Large intestine (tissue), 3 donors: ENCODE data around the gene SEL1L2. TPM values are rescaled to one million over a fixed set of nuclear protein-coding genes. Genes with fewer than 3 reads are reported as not detected.
"Not testable (repeated sequence)": the region's sequence is repeated elsewhere in the genome, so short reads cannot be mapped to it uniquely, and the experiment has no call there.

Experiments used
- DNase-seq, 2 donors: peaks; one replicate each; pipeline versions ENCODE4 v3.0.0 to v3.0.0-alpha.2; 2013
- H3K27ac ChIP-seq: one replicate; pipeline ENCODE4 v1.5.1; 2013; ENCODE audit warnings: low read length
- H3K27me3 ChIP-seq: 2 replicates; pipeline ENCODE4 v1.6.1; 2013; ENCODE audit warnings: low read length; ENCODE audit not compliant: control insufficient read depth, insufficient read depth
- H3K36me3 ChIP-seq: 2 replicates; pipeline ENCODE4 v1.6.1; 2013; ENCODE audit warnings: low read length; ENCODE audit not compliant: control insufficient read depth, insufficient read depth
- H3K4me1 ChIP-seq: one replicate; pipeline ENCODE4 v1.6.1; 2013; ENCODE audit warnings: low read length; ENCODE audit not compliant: control insufficient read depth, insufficient read depth
- H3K4me3 ChIP-seq: one replicate; pipeline ENCODE4 v1.5.1; 2013; ENCODE audit warnings: low read length
- H3K9me3 ChIP-seq: one replicate; pipeline ENCODE4 v1.6.1; 2013; ENCODE audit warnings: mild to moderate bottlenecking, low read depth, low read length, moderate library complexity; ENCODE audit not compliant: control insufficient read depth
- WGBS: methylation state at CpG from one replicate; pipeline ENCODE4 v1.1.5; 2013; ENCODE audit warnings: low lambda C conversion rate; ENCODE audit not compliant: insufficient coverage; 5-methylcytosine and 5-hydroxymethylcytosine counted together
- polyA plus RNA-seq: library from polyadenylated mRNA; unstranded; fragments of 120-200 nt; gene quantifications from one replicate; pipeline ENCODE4 v1.2.1, GENCODE V29; 2013

Gene SEL1L2
- polyA plus RNA-seq, 1 donor = not detected

GRCh38 chr20:13995086-13995665 is 4.8 kb upstream of the SEL1L2 start, which contains the start of gene MACROD2:
Gene MACROD2, plus strand, starts transcription at chr20:13995516.
- no peaks in the 10 kb centered on the region for H3K36me3 ChIP-seq
- no peaks in the 10 kb centered on the region for H3K4me1 ChIP-seq
- H3K27ac ChIP-seq = peak within 1 kb of the TSS; percentile 63
- peaks cover 9% of the 10 kb centered on the region for H3K9me3 ChIP-seq
- peak; percentile 95 to 98 for DNase-seq
- peak within 1 kb of the TSS; percentile 57 for H3K4me3 ChIP-seq
- no peaks in the 10 kb centered on the region for H3K27me3 ChIP-seq
- no CpG with 5 or more reads among the region's 61 CpGs for WGBS

GRCh38 chr20:13991955-13992354 is 1.5 kb upstream of the SEL1L2 start:
- H3K9me3 ChIP-seq, DNase-seq, H3K4me1 ChIP-seq, H3K36me3 ChIP-seq, H3K27me3 ChIP-seq, H3K4me3 ChIP-seq, H3K27ac ChIP-seq: not testable (repeated sequence)
- no CpG with 5 or more reads among the region's 5 CpGs for WGBS

- Histone ChIP-seq H3K4me3 (no peak overlapping the region), H3K27ac (no peak overlapping the region), H3K9me3 (peaks cover 9% of the 10 kb centered on the region), H3K4me1 (no peaks in the 10 kb centered on the region), H3K36me3 (no peaks in the 10 kb centered on the region), H3K27me3 (no peaks in the 10 kb centered on the region)
- no peak for DNase-seq
- 83% methylated on average over 1 of the region's 1 CpG for WGBS
Observed at GRCh38 chr20:13991311-13991710, 897 bp upstream of the SEL1L2 start.

GRCh38 chr20:13984211-13984610 is 6.2 kb downstream of the SEL1L2 start:
- WGBS = 89% methylated on average over 1 of the region's 4 CpGs
- no peaks in the 10 kb centered on the region for H3K9me3 ChIP-seq
- H3K4me3 ChIP-seq = no peak overlapping the region
- no peaks in the 10 kb centered on the region for H3K4me1 ChIP-seq
- H3K27me3 ChIP-seq = no peaks in the 10 kb centered on the region
- DNase-seq = no peak
- no peaks in the 10 kb centered on the region for H3K36me3 ChIP-seq
- no peak overlapping the region for H3K27ac ChIP-seq

GRCh38 chr20:13960525-13960924 is 29.9 kb downstream of the SEL1L2 start:
- Histone ChIP-seq H3K9me3 (no peaks in the 10 kb centered on the region), H3K4me1 (no peaks in the 10 kb centered on the region), H3K27ac (no peak overlapping the region), H3K36me3 (no peaks in the 10 kb centered on the region), H3K4me3 (no peak overlapping the region), H3K27me3 (no peaks in the 10 kb centered on the region)
- 100% methylated on average over 1 of the region's 3 CpGs for WGBS
- no peak for DNase-seq

GRCh38 chr20:13960119-13960518 is 30.3 kb downstream of the SEL1L2 start:
- H3K27ac ChIP-seq = no peak overlapping the region
- H3K4me1 ChIP-seq = no peaks in the 10 kb centered on the region
- no peaks in the 10 kb centered on the region for H3K36me3 ChIP-seq
- no peak overlapping the region for H3K4me3 ChIP-seq
- WGBS = 79% methylated on average over 2 of the region's 2 CpGs
- DNase-seq = no peak
- H3K27me3 ChIP-seq = no peaks in the 10 kb centered on the region
- no peaks in the 10 kb centered on the region for H3K9me3 ChIP-seq

- WGBS = no CpG with 5 or more reads among the region's 6 CpGs
- no peak for DNase-seq
- Histone ChIP-seq H3K4me3 (no peak overlapping the region), H3K27me3 (no peaks in the 10 kb centered on the region), H3K27ac (no peak overlapping the region), H3K36me3 (no peaks in the 10 kb centered on the region), H3K9me3 (no peaks in the 10 kb centered on the region), H3K4me1 (no peaks in the 10 kb centered on the region)
Observed at GRCh38 chr20:13953227-13953626, 37.2 kb downstream of the SEL1L2 start.

- WGBS = no CpG with 5 or more reads among the region's 3 CpGs
- no peak for DNase-seq
- Histone ChIP-seq H3K27me3 (peaks cover 3% of the 10 kb centered on the region), H3K4me1 (no peaks in the 10 kb centered on the region), H3K9me3 (peaks cover 2% of the 10 kb centered on the region), H3K27ac (no peak overlapping the region), H3K36me3 (no peaks in the 10 kb centered on the region), H3K4me3 (no peak overlapping the region)
Observed at GRCh38 chr20:13947719-13948118, 42.7 kb downstream of the SEL1L2 start.

- no peaks in the 10 kb centered on the region for H3K4me1 ChIP-seq
- 100% methylated on average over 1 of the region's 7 CpGs for WGBS
- peaks cover 3% of the 10 kb centered on the region for H3K27me3 ChIP-seq
Observed at GRCh38 chr20:13941031-13941430, 49.4 kb downstream of the SEL1L2 start.

GRCh38 chr20:13936781-13937576 is 53.4 kb downstream of the SEL1L2 start:
- WGBS = no CpG with 5 or more reads among the region's 9 CpGs
- Histone ChIP-seq H3K27ac (no peak overlapping the region), H3K4me3 (no peak overlapping the region), H3K9me3 (no peaks in the 10 kb centered on the region), H3K27me3 (no peaks in the 10 kb centered on the region), H3K36me3 (no peaks in the 10 kb centered on the region), H3K4me1 (no peaks in the 10 kb centered on the region)
- DNase-seq = no peak

More at GRCh38 chr20:13941031-13941430, 49.4 kb downstream of the SEL1L2 start:
- Histone ChIP-seq H3K4me3 (no peak overlapping the region), H3K36me3 (no peaks in the 10 kb centered on the region), H3K9me3 (no peaks in the 10 kb centered on the region), H3K27ac (no peak overlapping the region)
- DNase-seq = no peak
